ENCODE data around the gene UTF1. TPM values are rescaled to one million over a fixed set of nuclear protein-coding genes. Genes with fewer than 3 reads are reported as not detected.

UTF1 gene
- total and polyA plus RNA-seq, 2 of the 8 experiments (the other 6 are each of a cell fraction or from before 2014, with no cell fraction given), result 0.47 to 21.8 TPM

DNA sequence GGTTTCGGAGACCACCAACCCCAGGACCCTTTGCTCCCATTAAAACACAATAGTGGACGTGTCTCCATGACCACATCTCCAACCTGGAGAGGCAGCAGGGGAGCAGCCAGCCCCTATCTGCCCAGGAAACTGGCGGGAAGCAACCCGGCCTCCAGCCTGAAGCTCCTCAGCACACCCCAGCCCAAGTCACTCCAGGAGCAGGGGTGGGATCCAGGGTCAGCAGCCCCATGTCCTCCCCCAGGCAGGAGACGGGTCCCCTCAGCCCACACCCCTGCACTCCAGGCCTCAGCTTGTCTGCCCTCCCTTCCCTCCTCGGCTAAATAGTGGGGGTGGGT is 46.0 kb downstream of the UTF1 start:
- Histone ChIP-seq H4K91ac (replicated peaks; ENCODE audit: insufficient read length, low read length) (no peak overlapping the region), H3K9ac (replicated peaks in 1 of 4; ENCODE audit: extremely low read depth in 1 of 4, low read depth in 3 of 4, low read length in 3 of 4) (no peak overlapping the region), H3K14ac (ENCODE audit: insufficient read length) (no peak overlapping the region), H2BK12ac (ENCODE audit: low read depth, low read length) (no peak overlapping the region), H3K27ac (ENCODE audit: low read depth, low read length) (no peak overlapping the region), H3K27me3 (replicated peaks in 1 of 4; ENCODE audit: control insufficient read depth in 3 of 4, extremely low read depth in 1 of 4, insufficient read depth in 3 of 4, low read length in 3 of 4) (peaks cover 0 to 7% (median 4%) of the 10 kb centered on the region in 4 experiments; a peak in 6 of 7 replicates), H3K36me3 (ENCODE audit: control insufficient read depth in 2 of 4, insufficient read depth in 4 of 4, low read length in 3 of 4) (peaks cover 0 to 7% (median 3%) of the 10 kb centered on the region in 4 experiments; a peak in 3 of 8 replicates), H2BK120ac (replicated peaks; ENCODE audit: low read depth, low read length) (no peak overlapping the region), H3K4me2 (ENCODE audit: insufficient read depth in 1 of 2, low read depth in 2 of 2, low read length in 2 of 2) (peak overlapping the region; percentile 58 to 85), H3K4ac (replicated peaks; ENCODE audit: insufficient read length, low read depth, low read length) (no peak overlapping the region), H4K8ac (ENCODE audit: extremely low read depth, insufficient read depth, low read length) (no peak overlapping the region), H3K23ac (ENCODE audit: insufficient read length) (no peak overlapping the region), H3K79me2 (ENCODE audit: control insufficient read depth in 1 of 2, insufficient read depth in 2 of 2, low read length in 2 of 2) (no peaks in the 10 kb centered on the region), H2AK5ac (ENCODE audit: low read depth, low read length) (no peak overlapping the region), H3K56ac (replicated peaks; ENCODE audit: insufficient read length, low read depth, low read length) (no peak overlapping the region), H3K18ac (ENCODE audit: extremely low read depth, low read length) (no peak overlapping the region), H3K23me2 (ENCODE audit: low read depth, low read length) (peaks cover 5% of the 10 kb centered on the region; the same call in 1 of the 2 replicates), H3K4me1 (replicated peaks in 1 of 4; ENCODE audit: control insufficient read depth in 3 of 4, insufficient read depth in 4 of 4, low read length in 3 of 4) (peaks cover 0 to 13% (median 7%) of the 10 kb centered on the region in 4 experiments; a peak in 5 of 7 replicates), H3K9me3 (ENCODE audit: insufficient read depth in 2 of 2, low read depth in 1 of 2, low read length in 1 of 2) (no peaks in the 10 kb centered on the region), H2BK15ac (ENCODE audit: low read length) (peak overlapping the region; percentile 81; the same call in 1 of the 2 replicates), H4K5ac (ENCODE audit: insufficient read length, low read depth, low read length) (no peak overlapping the region), H3K4me3 (ENCODE audit: extremely low read depth in 1 of 4, insufficient read depth in 2 of 4, low read depth in 3 of 4, low read length in 4 of 4) (peak overlapping the region in 2 of 4 experiments; percentile 26 to 60; a peak in 4 of 8 replicates), H3K79me1 (ENCODE audit: low read depth, low read length) (no peaks in the 10 kb centered on the region), H2BK20ac (ENCODE audit: low read length) (0 out of 2 replicates have a peak overlapping the region, but pooled peaks have one; percentile 61), H2BK5ac (ENCODE audit: low read depth, low read length) (no peak overlapping the region), H4K20me1 (replicated peaks in 1 of 2; ENCODE audit: control insufficient read depth in 1 of 2, insufficient read depth in 2 of 2, low read length in 2 of 2) (peaks cover 0 to 4% of the 10 kb centered on the region in 2 experiments), H2AFZ (ENCODE audit: low read length) (no peak overlapping the region)
- ChIA-PET POLR2A (ENCODE audit: partially characterized antibody) (interaction anchor here (1.0 to 2.4 kb wide), 5 partner anchors 9 to 50 kb away, joined by 3 to 11 read pairs (median 7); no protein-coding TSS in a partner anchor), CTCF (ENCODE audit: partially characterized antibody) (interaction anchor here (0.7 to 2.1 kb wide), 7 partner anchors 9 to 229 kb away, joined by 3 to 10 read pairs (median 4); no protein-coding TSS in a partner anchor)
- no peak for TF ChIP-seq YY1 (IDR thresholded peaks at IDR 0.05; ENCODE audit: low read depth, low read length)
- TF ChIP-seq, protein P1, sequence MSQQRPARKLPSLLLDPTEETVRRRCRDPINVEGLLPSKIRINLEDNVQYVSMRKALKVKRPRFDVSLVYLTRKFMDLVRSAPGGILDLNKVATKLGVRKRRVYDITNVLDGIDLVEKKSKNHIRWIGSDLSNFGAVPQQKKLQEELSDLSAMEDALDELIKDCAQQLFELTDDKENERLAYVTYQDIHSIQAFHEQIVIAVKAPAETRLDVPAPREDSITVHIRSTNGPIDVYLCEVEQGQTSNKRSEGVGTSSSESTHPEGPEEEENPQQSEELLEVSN (IDR thresholded peaks at IDR 0.05), result peak; percentile 24; the same call in 1 of the 2 replicates
- FAIRE-seq (no peak), DNase-seq (ENCODE audit: low read depth in 1 of 2, low spot score in 2 of 2) (no peak)
- 71% methylated on average over 6 of the region's 6 CpGs; no CpG with 5 or more reads in 1 of the 2 experiments for WGBS, 2 experiments (ENCODE audit: extremely low coverage in 1 of 2, insufficient coverage in 1 of 2, insufficient read length in 1 of 2, insufficient replicate concordance in 2 of 2, low coverage in 1 of 2, low lambda C conversion rate in 2 of 2, missing lambda C conversion rate in 1 of 2)
